Activated T-cell treated with anti-CD3 and anti-CD28 coated beads, Interleukin-2, amount 50 U/mL, for 72 hours (primary cell): ENCODE data around the gene FGFR4. TPM values are rescaled to one million over a fixed set of nuclear protein-coding genes. Genes with fewer than 3 reads are reported as not detected.

Experiments
- ATAC-seq, 2 donors: fragments of 150-1000 bp; cut with Tn5 transposase; replicated peaks in 1 of 2; 2 replicates each; pipeline ENCODE4 v1.10.0; 2021; ENCODE audit warnings: moderate library complexity in 2 of 2, mild to moderate bottlenecking in 1 of 2
- DNase-seq, 2 donors: peaks; one replicate each; pipeline ENCODE4 v3.0.0; 2021 to 2022; ENCODE audit warnings: mixed read lengths in 1 of 2
- H3K27ac Mint-ChIP-seq: one replicate; pipeline ENCODE4 v1.8.0; 2022; ENCODE audit warnings: mild to moderate bottlenecking, moderate library complexity, mixed read lengths
- H3K27me3 Mint-ChIP-seq: one replicate; pipeline ENCODE4 v1.8.0; 2022; ENCODE audit warnings: low read depth, mixed read lengths
- H3K36me3 Mint-ChIP-seq, 2 donors: one replicate each; pipeline ENCODE4 v1.8.0; 2022; ENCODE audit warnings: mixed read lengths in 2 of 2, mild to moderate bottlenecking in 1 of 2; ENCODE audit not compliant: insufficient read depth in 2 of 2
- H3K4me1 Mint-ChIP-seq: one replicate; pipeline ENCODE4 v1.8.0; 2022; ENCODE audit warnings: low read depth, mixed read lengths
- H3K4me3 Mint-ChIP-seq, 2 donors: one replicate each; pipeline ENCODE4 v1.8.0; 2022; ENCODE audit warnings: mild to moderate bottlenecking in 2 of 2, mixed read lengths in 2 of 2, moderate library complexity in 2 of 2
- H3K9me3 Mint-ChIP-seq, 2 donors: one replicate each; pipeline ENCODE4 v1.8.0; 2022; ENCODE audit warnings: mixed read lengths in 2 of 2
- total RNA-seq, 2 donors: library from RNA; stranded (reverse); gene quantifications; one replicate each; pipeline ENCODE4 v1.2.3, GENCODE V29; 2022

The FGFR4 gene
- total RNA-seq, 2 donors from 2014 or later: 0.62 to 1.1 TPM

DNA sequence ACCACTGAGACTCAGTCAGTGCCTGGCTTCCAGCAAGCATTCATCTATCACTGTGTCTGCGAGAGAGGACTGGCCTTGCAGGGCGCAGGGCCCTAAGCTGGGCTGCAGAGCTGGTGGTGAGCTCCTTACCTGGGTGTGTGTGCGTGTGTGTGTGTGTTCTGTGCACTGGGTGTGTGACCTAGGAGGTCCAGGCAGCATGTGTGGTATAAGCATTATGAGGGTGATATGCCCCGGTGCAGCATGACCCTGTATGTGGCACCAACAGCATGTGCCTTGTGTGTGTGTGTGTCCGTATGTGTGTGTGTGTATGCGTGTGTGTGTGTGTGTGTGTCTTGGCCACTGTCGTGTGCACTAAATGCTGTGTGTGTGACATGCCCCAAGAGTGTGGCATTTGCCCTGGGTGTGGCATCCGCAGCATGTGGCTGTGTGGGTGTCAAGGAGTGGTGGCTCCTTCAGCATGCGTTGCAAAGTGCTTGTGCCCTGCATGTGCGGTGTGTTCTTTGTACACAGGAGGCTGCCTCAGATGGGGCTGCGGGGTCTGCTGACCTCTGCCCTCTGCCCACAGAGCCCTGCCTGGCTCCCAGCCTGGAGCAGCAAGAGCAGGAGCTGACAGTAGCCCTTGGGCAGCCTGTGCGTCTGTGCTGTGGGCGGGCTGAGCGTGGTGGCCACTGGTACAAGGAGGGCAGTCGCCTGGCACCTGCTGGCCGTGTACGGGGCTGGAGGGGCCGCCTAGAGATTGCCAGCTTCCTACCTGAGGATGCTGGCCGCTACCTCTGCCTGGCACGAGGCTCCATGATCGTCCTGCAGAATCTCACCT, 3.3 kb downstream of the FGFR4 start:
- ATAC-seq: no peak
- Mint-ChIP-seq H3K4me3 (no peak overlapping the region), H3K27ac (no peak overlapping the region), H3K36me3 (no peaks in the 10 kb centered on the region), H3K4me1 (peaks cover 6% of the 10 kb centered on the region), H3K27me3 (peaks cover 24% of the 10 kb centered on the region), H3K9me3 (no peaks in the 10 kb centered on the region)
- no peak for DNase-seq

DNA sequence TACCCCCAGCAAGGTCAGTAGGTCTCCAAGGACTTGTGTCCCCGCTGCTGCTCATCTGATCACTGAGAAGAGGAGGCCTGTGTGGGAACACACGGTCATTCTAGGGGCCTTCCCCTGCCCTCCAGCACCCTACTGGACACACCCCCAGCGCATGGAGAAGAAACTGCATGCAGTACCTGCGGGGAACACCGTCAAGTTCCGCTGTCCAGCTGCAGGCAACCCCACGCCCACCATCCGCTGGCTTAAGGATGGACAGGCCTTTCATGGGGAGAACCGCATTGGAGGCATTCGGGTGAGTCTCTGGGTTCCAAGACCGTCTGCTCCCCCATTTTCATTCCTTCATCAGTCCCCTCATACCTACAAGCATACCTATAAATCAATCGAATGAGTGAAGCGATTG, 4.1 kb downstream of the FGFR4 start:
- H3K36me3 Mint-ChIP-seq: no peaks in the 10 kb centered on the region
- ATAC-seq: no peak
- H3K4me1 Mint-ChIP-seq: peaks cover 6% of the 10 kb centered on the region
- no peak overlapping the region for H3K27ac Mint-ChIP-seq
- H3K4me3 Mint-ChIP-seq: no peak overlapping the region
- no peaks in the 10 kb centered on the region for H3K9me3 Mint-ChIP-seq
- peaks cover 24% of the 10 kb centered on the region for H3K27me3 Mint-ChIP-seq
- DNase-seq: no peak

DNA sequence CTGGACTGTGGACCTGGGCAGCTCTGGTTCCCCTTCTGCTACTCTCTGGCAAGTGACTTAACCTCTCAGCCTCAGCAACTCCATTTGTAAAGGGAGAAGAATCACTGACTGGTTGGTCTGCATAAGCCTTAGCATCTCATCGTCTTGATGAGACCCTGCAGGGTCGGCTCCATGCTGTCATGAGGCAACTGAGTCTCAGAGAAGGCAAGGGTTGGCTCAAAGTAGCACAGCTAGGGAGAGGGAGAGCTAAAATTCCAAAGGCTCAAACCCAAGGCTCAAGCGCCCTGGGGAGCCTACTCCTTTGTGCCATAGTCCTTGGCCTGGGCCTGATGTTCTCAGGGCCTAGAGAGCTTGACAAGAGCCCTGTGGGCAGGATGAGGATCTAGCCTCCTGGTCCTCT, 4.5 kb downstream of the FGFR4 start:
- DNase-seq (no peak), ATAC-seq (no peak)
- Mint-ChIP-seq H3K4me1 (peaks cover 3% of the 10 kb centered on the region), H3K36me3 (no peaks in the 10 kb centered on the region), H3K27ac (no peak overlapping the region), H3K27me3 (peaks cover 19% of the 10 kb centered on the region), H3K4me3 (no peak overlapping the region), H3K9me3 (no peaks in the 10 kb centered on the region)

DNA sequence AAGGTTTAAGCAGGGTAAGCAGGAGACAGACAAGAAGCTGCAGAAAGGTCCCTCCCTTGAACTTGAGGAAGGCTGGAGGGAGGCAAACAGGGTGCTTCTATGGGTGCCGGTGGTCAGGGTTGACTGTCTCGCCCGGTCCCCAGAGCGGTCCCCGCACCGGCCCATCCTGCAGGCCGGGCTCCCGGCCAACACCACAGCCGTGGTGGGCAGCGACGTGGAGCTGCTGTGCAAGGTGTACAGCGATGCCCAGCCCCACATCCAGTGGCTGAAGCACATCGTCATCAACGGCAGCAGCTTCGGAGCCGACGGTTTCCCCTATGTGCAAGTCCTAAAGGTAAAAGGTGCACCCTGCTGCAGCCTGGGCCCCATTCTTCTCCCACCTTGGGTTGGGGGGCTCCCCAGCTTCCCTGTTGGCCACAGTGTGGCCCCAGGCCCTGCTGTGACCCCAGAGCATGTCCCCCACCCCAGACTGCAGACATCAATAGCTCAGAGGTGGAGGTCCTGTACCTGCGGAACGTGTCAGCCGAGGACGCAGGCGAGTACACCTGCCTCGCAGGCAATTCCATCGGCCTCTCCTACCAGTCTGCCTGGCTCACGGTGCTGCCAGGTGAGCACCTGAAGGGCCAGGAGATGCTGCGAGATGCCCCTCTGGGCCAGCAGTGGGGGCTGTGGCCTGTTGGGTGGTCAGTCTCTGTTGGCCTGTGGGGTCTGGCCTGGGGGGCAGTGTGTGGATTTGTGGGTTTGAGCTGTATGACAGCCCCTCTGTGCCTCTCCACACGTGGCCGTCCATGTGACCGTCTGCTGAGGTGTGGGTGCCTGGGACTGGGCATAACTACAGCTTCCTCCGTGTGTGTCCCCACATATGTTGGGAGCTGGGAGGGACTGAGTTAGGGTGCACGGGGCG, 5.7 kb downstream of the FGFR4 start:
- Mint-ChIP-seq H3K4me1 (no peaks in the 10 kb centered on the region), H3K36me3 (no peaks in the 10 kb centered on the region), H3K4me3 (no peak overlapping the region), H3K27me3 (peaks cover 15% of the 10 kb centered on the region), H3K9me3 (no peaks in the 10 kb centered on the region), H3K27ac (no peak overlapping the region)
- DNase-seq (no peak), ATAC-seq (no peak)

DNA sequence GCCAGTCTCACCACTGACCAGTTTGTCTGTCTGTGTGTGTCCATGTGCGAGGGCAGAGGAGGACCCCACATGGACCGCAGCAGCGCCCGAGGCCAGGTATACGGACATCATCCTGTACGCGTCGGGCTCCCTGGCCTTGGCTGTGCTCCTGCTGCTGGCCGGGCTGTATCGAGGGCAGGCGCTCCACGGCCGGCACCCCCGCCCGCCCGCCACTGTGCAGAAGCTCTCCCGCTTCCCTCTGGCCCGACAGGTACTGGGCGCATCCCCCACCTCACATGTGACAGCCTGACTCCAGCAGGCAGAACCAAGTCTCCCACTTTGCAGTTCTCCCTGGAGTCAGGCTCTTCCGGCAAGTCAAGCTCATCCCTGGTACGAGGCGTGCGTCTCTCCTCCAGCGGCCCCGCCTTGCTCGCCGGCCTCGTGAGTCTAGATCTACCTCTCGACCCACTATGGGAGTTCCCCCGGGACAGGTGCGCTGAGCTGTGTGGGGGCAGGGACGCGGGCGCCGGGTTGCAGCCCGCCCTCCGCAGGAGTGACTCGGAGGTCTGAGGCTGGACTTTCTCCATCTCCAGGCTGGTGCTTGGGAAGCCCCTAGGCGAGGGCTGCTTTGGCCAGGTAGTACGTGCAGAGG, 6.5 kb downstream of the FGFR4 start:
- no peak for DNase-seq
- ATAC-seq: no peak

DNA sequence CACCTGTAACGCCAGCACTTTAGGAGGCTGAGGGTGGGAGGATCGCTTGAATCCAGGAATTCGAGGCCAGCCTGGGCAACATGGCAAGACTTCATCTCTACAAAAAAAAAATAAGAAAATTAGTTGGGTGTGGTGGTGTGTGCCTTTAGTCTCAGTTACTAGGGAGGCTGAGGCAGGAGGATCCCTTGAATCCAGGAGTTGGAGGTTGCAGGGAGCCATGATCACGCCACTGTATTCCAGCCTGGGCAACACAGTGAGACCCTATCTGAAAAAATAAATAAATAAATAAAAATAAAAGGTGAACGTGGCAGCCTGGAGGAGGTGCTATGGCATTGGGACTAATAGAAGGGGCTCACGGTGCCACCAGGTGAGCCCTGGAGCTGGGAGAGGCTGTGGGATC, 7.1 kb downstream of the FGFR4 start:
- ATAC-seq: no peak
- no peak overlapping the region for H3K27ac Mint-ChIP-seq

More for the DNA sequence above, 6.5 kb downstream of the FGFR4 start:
- no peaks in the 10 kb centered on the region for H3K9me3 Mint-ChIP-seq
- H3K36me3 Mint-ChIP-seq: no peaks in the 10 kb centered on the region
- peaks cover 7% of the 10 kb centered on the region for H3K27me3 Mint-ChIP-seq
- H3K4me1 Mint-ChIP-seq: no peaks in the 10 kb centered on the region
- no peak overlapping the region for H3K4me3 Mint-ChIP-seq
- H3K27ac Mint-ChIP-seq: no peak overlapping the region

DNA sequence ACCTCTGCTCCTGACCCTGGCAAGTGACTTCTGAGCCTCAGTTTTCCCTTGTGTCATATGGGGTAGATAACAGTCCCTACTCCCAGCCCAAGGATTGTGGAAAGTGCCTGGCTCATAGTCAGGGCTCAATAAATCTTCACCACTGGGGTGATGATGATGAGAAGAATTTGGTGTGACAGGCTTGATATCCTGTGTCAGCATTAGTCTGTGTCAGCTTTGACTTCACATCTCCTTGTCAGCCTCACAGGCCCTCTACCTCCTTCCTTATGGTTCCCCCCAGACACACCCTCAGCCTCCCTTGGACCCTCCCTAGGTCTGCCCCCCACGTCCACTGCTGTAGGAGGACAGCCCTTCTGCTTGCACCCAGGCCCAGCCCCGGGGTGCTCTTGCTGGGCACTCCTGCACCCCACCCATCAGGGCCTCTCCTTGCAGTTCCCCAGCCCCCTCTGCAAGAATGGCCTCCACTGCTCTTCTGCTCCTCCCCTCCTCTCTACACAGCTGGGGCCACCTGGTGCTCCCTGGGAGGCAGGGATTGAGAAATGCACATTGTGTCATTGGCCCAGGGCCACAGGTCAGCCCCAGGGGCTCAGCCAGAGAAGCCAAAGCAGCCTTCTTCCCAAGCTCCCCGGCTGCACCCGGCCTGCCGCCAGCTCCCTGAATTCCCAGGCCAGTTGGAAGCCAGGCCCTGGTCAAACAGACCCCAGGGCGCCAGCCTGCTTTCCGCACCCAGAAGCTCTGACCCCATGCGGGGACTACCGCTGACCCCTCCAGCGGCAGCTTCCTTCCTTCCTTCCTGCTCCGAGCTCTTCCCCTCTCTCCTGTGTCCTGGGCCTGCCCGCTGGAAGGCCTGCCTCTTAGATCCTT, 7.7 kb downstream of the FGFR4 start:
- Mint-ChIP-seq H3K27ac (no peak overlapping the region), H3K36me3 (no peaks in the 10 kb centered on the region), H3K9me3 (no peaks in the 10 kb centered on the region), H3K4me3 (no peak overlapping the region), H3K27me3 (no peaks in the 10 kb centered on the region), H3K4me1 (no peaks in the 10 kb centered on the region)
- ATAC-seq: no peak
- DNase-seq: no peak

More for the DNA sequence above, 7.1 kb downstream of the FGFR4 start:
- Mint-ChIP-seq H3K9me3 (no peaks in the 10 kb centered on the region), H3K4me3 (no peak overlapping the region), H3K36me3 (no peaks in the 10 kb centered on the region), H3K27me3 (peaks cover 1% of the 10 kb centered on the region), H3K4me1 (no peaks in the 10 kb centered on the region)
- DNase-seq: no peak

DNA sequence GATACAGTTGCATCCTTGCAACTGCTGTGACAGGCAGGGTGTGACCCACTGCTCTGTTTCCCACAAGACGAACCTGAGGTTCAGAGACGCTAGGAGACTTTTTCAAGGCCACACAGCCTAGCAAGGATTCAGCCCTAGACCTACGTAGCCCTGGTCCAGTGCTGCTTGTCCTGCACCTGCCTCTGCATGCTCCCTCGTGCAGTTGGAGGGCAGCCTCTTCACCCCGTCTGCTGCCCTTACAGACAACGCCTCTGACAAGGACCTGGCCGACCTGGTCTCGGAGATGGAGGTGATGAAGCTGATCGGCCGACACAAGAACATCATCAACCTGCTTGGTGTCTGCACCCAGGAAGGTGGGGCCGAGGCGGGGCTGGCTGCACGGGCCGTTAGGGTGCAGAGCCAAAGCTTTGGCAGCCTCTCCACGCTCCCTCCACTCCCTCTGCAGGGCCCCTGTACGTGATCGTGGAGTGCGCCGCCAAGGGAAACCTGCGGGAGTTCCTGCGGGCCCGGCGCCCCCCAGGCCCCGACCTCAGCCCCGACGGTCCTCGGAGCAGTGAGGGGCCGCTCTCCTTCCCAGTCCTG, 8.5 kb downstream of the FGFR4 start:
- H3K4me1 Mint-ChIP-seq: no peaks in the 10 kb centered on the region
- ATAC-seq (no peak), DNase-seq (no peak)
- no peaks in the 10 kb centered on the region for H3K9me3 Mint-ChIP-seq
- H3K27me3 Mint-ChIP-seq: peaks cover 6% of the 10 kb centered on the region
- no peak overlapping the region for H3K4me3 Mint-ChIP-seq
- H3K36me3 Mint-ChIP-seq: no peaks in the 10 kb centered on the region
- no peak overlapping the region for H3K27ac Mint-ChIP-seq

DNA sequence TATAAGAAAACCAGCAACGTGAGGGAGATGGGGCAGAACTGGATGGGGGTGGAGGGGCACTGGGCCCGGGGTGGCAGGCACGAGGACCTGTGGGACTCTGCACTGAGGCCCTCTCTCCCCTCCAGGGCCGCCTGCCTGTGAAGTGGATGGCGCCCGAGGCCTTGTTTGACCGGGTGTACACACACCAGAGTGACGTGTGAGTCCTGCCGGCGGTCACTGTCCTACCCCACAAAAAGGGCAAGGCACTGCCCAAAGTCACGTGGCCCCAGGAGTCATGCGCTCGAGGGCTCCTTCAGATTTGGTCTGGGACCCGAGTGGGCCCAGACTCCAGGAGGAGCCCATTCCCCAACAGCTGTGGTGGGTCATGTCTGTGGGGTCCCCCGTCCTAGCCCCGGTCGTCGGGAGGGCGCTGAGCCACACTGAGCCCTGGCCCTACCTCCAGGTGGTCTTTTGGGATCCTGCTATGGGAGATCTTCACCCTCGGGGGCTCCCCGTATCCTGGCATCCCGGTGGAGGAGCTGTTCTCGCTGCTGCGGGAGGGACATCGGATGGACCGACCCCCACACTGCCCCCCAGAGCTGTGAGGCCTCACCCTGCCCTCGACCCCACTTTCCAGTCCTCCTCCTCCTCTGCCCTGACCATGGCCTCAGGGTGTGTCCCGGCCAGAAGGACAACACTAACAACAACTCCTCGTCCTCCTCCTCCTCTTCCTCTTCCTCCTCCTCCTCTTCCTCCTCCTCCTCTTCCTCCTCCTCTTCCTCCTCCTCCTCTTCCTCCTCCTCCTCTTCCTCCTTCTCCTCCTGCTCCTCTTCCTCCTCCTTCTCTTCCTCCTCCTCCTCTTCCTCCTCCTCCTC, 9.7 kb downstream of the FGFR4 start:
- H3K27me3 Mint-ChIP-seq: peaks cover 7% of the 10 kb centered on the region
- no peak overlapping the region for H3K4me3 Mint-ChIP-seq
- H3K9me3 Mint-ChIP-seq: no peaks in the 10 kb centered on the region
- no peaks in the 10 kb centered on the region for H3K4me1 Mint-ChIP-seq
- H3K36me3 Mint-ChIP-seq: no peaks in the 10 kb centered on the region
- no peak overlapping the region for H3K27ac Mint-ChIP-seq
- ATAC-seq (no peak), DNase-seq (no peak)

DNA sequence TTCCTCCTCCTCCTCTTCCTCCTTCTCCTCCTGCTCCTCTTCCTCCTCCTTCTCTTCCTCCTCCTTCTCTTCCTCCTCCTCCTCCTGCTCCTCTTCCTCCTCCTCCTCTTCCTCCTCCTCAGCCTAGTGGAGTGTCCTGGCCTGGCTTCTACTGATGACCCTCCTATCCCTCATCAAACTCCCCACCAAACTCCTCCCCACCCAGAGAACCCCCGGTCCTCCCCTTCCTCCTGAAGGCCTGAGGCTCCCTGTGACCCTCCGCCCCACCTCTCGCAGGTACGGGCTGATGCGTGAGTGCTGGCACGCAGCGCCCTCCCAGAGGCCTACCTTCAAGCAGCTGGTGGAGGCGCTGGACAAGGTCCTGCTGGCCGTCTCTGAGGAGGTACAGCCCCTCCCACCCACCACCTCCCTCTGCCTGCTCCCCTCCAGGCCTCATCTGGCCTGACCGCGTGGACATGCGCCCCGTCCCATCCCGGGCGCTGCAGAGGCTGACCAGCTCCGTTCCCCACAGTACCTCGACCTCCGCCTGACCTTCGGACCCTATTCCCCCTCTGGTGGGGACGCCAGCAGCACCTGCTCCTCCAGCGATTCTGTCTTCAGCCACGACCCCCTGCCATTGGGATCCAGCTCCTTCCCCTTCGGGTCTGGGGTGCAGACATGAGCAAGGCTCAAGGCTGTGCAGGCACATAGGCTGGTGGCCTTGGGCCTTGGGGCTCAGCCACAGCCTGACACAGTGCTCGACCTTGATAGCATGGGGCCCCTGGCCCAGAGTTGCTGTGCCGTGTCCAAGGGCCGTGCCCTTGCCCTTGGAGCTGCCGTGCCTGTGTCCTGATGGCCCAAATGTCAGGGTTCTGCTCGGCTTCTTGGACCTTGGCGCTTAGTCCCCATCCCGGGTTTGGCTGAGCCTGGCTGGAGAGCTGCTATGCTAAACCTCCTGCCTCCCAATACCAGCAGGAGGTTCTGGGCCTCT, 10.6 kb downstream of the FGFR4 start:
- H3K36me3 Mint-ChIP-seq: no peaks in the 10 kb centered on the region

DNA sequence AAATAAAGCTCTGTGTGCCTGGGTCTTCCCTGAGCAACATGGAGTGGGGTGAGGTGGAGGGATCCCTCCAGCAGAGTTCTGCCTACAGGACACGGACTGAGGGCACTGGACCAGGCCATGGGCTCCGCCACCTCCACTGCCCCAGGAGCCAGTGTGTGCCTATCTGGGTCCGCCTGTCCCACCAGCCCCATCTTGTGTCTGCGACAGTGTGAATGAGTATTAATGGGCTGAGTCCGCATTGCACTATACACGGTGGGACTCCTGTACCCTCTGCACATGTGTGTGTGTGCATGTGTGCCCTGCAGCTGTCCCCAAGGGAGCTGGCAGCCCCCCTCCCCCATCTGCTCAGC, 11.4 kb downstream of the FGFR4 start:
- no peak for ATAC-seq
- no peak overlapping the region for H3K4me3 Mint-ChIP-seq
- no peaks in the 10 kb centered on the region for H3K9me3 Mint-ChIP-seq

More for the DNA sequence above, 10.6 kb downstream of the FGFR4 start:
- Mint-ChIP-seq H3K27ac (no peak overlapping the region), H3K27me3 (peaks cover 7% of the 10 kb centered on the region), H3K4me3 (no peak overlapping the region), H3K9me3 (no peaks in the 10 kb centered on the region), H3K4me1 (no peaks in the 10 kb centered on the region)
- ATAC-seq (no peak), DNase-seq (no peak)

More for the DNA sequence above, 11.4 kb downstream of the FGFR4 start:
- no peak overlapping the region for H3K27ac Mint-ChIP-seq
- H3K27me3 Mint-ChIP-seq: peaks cover 7% of the 10 kb centered on the region
- H3K36me3 Mint-ChIP-seq: no peaks in the 10 kb centered on the region
- no peak for DNase-seq
- no peaks in the 10 kb centered on the region for H3K4me1 Mint-ChIP-seq
